Panc1 (cell line): ENCODE results near the gene CREBL2.
"Not testable (repeated sequence)": the region's sequence is repeated elsewhere in the genome, so short reads cannot be mapped to it uniquely, and the experiment has no call there.

Experiments used
- POLR2AphosphoS5 ChIP-seq: IDR thresholded peaks from 2 replicates; pipeline ENCODE4 v1.6.1; 2012; ENCODE audit warnings: mild to moderate bottlenecking, low read depth, low read length, moderate library complexity
- SIN3A ChIP-seq: IDR thresholded peaks from 2 replicates; pipeline ENCODE4 v1.6.1; 2012; ENCODE audit warnings: low read depth, mild to moderate bottlenecking, low read length, moderate library complexity, borderline replicate concordance; ENCODE audit not compliant: insufficient read depth
- TCF7L2 ChIP-seq: IDR thresholded peaks from 2 replicates; pipeline ENCODE4 v1.6.1; 2011; ENCODE audit warnings: mild to moderate bottlenecking, low read depth, low read length, inconsistent platforms
- TF ChIP-seq, protein P1 (sequence below): fragments of 450-650 bp; IDR thresholded peaks from 2 replicates; pipeline ENCODE4 v1.5.1; 2017; ENCODE audit warnings: mild to moderate bottlenecking
- TF ChIP-seq, protein P2 (sequence below), 2 experiments: IDR thresholded peaks; 2 replicates each; pipeline ENCODE4 v1.6.1; 2011 to 2012; ENCODE audit warnings: low read depth in 2 of 2, control low read depth in 1 of 2, low read length in 1 of 2, mild to moderate bottlenecking in 1 of 2, moderate library complexity in 1 of 2; ENCODE audit not compliant: insufficient read depth in 1 of 2

DNA sequence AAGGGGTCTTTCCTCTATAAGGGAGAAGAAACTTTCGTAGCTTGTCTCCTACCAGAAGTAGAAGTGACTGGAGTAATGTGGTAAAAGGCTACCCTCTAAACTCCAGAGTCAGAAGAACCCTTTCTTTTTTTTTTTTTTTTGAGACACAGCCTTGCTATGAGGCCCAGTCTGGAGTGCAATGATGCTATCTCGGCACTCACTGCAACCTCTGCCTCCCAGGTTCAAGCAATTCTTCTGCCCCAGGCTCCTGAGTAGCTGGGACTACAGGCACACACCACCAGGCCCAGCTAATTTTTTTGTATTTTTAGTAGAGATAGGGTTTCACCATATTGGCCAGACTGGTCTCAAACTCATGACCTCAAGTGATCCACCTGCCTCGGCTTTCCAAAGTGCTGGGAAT, 23.2 kb upstream of the CREBL2 start:
- TF ChIP-seq, protein P1, sequence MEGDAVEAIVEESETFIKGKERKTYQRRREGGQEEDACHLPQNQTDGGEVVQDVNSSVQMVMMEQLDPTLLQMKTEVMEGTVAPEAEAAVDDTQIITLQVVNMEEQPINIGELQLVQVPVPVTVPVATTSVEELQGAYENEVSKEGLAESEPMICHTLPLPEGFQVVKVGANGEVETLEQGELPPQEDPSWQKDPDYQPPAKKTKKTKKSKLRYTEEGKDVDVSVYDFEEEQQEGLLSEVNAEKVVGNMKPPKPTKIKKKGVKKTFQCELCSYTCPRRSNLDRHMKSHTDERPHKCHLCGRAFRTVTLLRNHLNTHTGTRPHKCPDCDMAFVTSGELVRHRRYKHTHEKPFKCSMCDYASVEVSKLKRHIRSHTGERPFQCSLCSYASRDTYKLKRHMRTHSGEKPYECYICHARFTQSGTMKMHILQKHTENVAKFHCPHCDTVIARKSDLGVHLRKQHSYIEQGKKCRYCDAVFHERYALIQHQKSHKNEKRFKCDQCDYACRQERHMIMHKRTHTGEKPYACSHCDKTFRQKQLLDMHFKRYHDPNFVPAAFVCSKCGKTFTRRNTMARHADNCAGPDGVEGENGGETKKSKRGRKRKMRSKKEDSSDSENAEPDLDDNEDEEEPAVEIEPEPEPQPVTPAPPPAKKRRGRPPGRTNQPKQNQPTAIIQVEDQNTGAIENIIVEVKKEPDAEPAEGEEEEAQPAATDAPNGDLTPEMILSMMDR: not testable (repeated sequence)
- not testable (repeated sequence) for TF ChIP-seq POLR2AphosphoS5, SIN3A, TCF7L2
- TF ChIP-seq, protein P2, sequence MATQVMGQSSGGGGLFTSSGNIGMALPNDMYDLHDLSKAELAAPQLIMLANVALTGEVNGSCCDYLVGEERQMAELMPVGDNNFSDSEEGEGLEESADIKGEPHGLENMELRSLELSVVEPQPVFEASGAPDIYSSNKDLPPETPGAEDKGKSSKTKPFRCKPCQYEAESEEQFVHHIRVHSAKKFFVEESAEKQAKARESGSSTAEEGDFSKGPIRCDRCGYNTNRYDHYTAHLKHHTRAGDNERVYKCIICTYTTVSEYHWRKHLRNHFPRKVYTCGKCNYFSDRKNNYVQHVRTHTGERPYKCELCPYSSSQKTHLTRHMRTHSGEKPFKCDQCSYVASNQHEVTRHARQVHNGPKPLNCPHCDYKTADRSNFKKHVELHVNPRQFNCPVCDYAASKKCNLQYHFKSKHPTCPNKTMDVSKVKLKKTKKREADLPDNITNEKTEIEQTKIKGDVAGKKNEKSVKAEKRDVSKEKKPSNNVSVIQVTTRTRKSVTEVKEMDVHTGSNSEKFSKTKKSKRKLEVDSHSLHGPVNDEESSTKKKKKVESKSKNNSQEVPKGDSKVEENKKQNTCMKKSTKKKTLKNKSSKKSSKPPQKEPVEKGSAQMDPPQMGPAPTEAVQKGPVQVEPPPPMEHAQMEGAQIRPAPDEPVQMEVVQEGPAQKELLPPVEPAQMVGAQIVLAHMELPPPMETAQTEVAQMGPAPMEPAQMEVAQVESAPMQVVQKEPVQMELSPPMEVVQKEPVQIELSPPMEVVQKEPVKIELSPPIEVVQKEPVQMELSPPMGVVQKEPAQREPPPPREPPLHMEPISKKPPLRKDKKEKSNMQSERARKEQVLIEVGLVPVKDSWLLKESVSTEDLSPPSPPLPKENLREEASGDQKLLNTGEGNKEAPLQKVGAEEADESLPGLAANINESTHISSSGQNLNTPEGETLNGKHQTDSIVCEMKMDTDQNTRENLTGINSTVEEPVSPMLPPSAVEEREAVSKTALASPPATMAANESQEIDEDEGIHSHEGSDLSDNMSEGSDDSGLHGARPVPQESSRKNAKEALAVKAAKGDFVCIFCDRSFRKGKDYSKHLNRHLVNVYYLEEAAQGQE (IDR thresholded peaks at IDR 0.05; ENCODE audit: insufficient read depth in 1 of 2, low read depth in 2 of 2, low read length in 1 of 2): not testable (repeated sequence)
